Measurements from ENCODE around the gene ZNF189. TPM values are rescaled to one million over a fixed set of nuclear protein-coding genes. Genes with fewer than 3 reads are reported as not detected.

Gene ZNF189
- total RNA-seq, 1 experiment from 2014 or later, result 13.6 TPM

GRCh38 chr9:101418518-101419430, 20.1 kb downstream of the ZNF189 start:
- no peak for DNase-seq (ENCODE audit: low spot score)

DNA sequence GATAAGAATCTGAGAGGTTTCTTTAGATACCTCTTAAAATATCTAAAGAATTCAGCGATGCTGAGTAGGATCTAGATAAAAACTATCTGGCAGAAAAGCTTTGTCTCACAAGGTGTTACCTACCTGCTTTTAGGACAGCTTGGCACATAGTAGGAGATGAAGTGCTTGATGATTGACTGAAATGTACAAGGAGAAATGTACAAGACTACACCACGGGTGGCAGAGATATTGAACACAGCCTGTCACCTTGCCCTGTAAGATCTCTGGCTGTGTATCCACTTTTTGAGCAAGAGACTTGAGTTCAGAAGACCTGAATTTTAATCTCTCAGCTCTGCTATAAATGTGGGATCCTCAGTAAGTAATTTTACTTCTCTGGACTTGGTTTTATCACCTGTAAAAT, 21.2 kb downstream of the ZNF189 start:
- DNase-seq (ENCODE audit: low spot score), result no peak

GRCh38 chr9:101421653-101422065, 23.0 kb downstream of the ZNF189 start:
- DNase-seq (ENCODE audit: low spot score), result no peak

- DNase-seq (ENCODE audit: low spot score), result no peak
Observed at GRCh38 chr9:101427358-101427757, 28.7 kb downstream of the ZNF189 start.

DNA sequence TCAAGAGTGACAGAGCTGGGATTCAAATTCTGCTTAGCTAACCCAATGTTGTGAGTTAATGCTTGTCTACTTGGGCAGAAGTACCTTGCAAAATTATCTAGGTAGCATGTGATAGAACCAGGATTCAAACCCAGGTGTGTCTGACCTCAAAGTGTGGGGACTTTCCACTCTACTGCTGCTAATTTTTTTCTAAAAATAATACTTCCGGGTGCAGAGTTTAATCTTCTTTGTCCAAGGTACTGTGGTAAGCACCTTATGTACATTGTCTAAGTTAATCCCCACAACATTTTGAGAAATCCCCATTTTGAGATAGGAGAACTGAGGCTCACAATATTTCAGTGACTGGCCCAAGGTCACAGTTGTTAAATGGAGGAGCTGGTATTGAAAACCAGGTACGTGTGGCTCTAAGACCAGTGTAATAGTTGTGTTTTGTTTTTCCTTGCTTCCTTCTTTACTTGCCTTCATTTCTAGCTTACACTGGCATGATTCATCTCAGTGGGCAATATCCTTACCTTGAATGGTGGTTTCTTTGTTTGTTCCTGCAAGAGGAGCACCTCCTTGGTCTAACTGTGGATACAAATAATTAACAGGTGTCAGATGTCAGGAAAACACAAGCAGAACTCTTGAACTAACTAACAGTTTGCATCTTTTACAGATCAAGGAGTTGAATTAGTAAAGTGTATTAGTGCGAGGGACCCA, 29.5 kb downstream of the ZNF189 start:
- DNase-seq (ENCODE audit: low spot score), result no peak

- no peak for DNase-seq (ENCODE audit: low spot score)
Observed at GRCh38 chr9:101428909-101429308, 30.3 kb downstream of the ZNF189 start.

DNA sequence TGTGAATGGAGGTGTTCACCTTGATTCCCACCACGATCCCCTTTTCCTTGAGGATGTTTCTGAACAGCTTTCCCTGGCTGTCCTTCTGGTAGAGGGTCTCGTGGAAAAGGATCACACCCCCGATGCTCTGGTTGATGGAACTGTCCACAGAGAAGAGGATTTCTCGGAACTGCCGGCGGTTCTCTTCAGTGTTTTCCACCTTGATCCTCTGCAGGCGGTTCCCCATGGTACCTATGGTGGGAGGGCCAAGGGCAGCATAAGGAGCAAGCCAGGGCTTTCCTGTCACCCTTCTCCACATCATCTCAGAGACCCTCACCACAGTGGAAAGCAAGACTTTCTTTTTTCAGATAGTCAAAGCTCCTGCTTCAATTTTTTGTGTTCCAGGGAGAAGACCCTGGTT, 31.1 kb downstream of the ZNF189 start:
- DNase-seq (ENCODE audit: low spot score), result no peak

DNA sequence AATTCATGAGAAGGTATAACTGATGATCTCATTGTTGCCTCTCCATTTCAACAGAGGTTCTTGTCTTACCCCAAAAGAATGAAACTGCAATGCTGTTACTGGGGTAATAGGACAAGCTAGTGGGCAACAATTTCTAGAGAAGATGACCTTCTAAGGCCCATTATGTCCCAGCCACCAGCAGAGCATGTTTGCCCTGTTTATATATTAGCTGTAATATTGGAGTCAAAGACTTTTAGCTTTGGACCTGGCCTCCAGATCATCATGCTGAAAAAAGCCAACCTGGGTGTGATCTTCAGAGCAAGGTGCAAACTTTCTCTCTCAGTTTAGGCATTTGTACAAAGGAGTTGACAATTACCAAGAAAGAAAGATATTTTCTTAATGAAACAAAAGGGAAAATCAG, 33.5 kb downstream of the ZNF189 start:
- DNase-seq (ENCODE audit: low spot score), result no peak

GRCh38 chr9:101432740-101433139, 34.1 kb downstream of the ZNF189 start:
- DNase-seq (ENCODE audit: low spot score), result no peak

DNA sequence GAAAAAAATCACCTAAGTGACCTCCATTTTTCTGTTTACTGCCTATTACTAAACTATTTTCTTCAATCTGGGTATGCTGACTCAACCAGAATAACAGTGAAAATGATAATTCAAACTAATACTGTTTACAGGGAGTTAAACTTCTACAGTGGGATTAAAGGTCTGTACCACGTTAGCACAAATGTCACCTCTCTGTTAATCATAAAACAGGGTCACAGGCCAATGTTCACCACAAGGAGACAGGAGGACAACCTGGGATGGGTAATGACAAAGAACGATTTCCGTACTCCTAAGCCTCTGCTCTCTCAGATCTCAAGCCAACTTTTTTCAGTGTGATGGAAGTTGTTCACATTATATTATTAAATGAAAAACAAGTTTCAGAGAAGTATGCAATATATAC, 34.6 kb downstream of the ZNF189 start:
- DNase-seq (ENCODE audit: low spot score), result no peak

DNA sequence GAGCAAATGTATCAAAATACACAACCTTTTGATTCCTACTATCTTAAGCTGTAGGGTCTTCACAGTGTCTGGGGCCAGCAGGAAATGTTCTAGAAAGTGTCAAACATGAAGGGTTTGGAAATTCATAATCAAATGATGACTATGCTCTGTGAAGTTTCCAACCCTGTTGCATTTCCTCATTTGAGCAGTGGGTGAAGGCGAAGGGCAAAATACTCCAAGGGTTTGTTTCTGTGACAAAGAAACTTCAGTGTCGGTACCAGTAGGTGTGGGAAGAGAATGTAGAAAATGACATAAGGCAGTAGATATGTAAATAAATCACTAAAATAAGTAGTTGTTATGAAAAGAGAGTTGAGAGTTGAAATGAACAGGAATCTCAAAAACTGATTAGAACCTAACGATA, 36.3 kb downstream of the ZNF189 start:
- DNase-seq (ENCODE audit: low spot score), result no peak

GRCh38 chr9:101435601-101436079, 37.0 kb downstream of the ZNF189 start, which contains the start of gene ALDOB:
Gene ALDOB (minus strand): TSS chr9:101435774. CDS start chr9:101430887, 4,887 bp downstream.
- DNase-seq (ENCODE audit: low spot score), result no peak

DNA sequence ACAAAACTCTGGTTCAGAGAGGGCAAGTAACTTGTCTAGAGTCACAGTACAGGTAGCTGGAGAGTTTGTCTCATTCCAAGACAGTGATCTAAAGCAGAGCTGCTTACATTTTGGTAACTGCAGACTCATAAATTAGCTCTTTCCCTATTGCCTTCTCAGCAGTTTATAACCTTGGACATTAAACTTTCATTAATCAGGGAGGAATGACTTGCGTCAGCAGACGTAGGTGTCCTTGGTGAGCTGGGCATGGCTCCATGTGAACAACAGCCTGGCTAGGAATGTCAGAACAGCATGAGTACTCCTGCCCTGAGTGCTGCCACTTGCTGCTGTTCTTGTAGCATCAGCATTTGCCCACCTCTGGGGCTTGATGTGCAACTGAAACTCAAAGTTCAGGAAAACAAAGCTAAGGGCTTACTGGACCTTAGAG, 39.2 kb downstream of the ZNF189 start:
- DNase-seq (ENCODE audit: low spot score), result no peak

DNA sequence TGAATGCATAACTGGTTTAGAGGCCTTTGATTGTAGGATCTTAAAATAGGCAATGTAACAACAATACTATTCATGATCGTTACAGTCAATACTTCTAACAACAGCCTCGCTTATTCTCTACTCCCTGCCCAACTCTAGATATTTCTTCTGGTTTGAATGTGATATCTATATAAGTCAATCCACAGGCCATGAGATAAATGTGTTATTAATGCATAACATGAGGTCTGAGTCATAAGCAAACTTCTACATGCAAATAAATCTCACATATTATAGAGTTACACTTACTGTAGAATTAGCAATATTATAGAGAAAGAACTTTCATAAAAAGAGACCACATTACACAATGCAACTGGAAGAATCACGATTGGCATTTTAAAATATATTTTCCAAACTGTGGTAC, 39.9 kb downstream of the ZNF189 start:
- DNase-seq (ENCODE audit: low spot score), result no peak

- no peak for DNase-seq (ENCODE audit: low spot score)
Observed at GRCh38 chr9:101440714-101441230, 42.1 kb downstream of the ZNF189 start.

GRCh38 chr9:101442318-101442717, 43.7 kb downstream of the ZNF189 start:
- no peak for DNase-seq (ENCODE audit: low spot score)

- no peak for DNase-seq (ENCODE audit: low spot score)
Observed at GRCh38 chr9:101442736-101443135, 44.1 kb downstream of the ZNF189 start.

GRCh38 chr9:101443364-101443771, 44.7 kb downstream of the ZNF189 start:
- DNase-seq (ENCODE audit: low spot score), result no peak

GRCh38 chr9:101445353-101446029, 46.8 kb downstream of the ZNF189 start:
- DNase-seq (ENCODE audit: low spot score), result peak; percentile 26

DNA sequence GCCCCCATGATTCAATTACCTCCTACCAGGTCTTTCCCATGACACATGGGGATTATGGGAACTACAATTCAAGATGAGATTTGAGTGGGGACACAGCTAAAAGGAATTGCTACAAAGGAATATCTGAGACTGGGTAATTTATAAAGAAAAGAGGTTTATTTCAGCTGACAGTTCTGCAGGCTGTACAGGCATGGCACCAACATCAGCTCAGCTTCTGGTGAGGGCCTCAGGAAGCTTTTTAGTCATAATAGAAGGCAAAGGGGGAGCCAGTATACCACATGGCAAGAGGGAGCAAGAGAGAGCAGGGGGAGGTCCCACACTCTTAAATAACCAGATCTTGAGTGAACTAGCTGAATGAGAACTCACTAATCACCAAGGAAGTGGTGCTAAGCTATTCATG, 48.1 kb downstream of the ZNF189 start:
- DNase-seq (ENCODE audit: low spot score), result no peak

GRCh38 chr9:101448680-101449070, 50.0 kb downstream of the ZNF189 start:
- DNase-seq (ENCODE audit: low spot score), result no peak
